H4 (cell line): Measurements from ENCODE around the gene LINC00237. TPM values are rescaled to one million over a fixed set of nuclear protein-coding genes. Genes with fewer than 3 reads are reported as not detected.

Source experiments
- DNase-seq: peaks from one replicate; pipeline ENCODE4 v3.0.0-alpha.2; 2015; ENCODE audit warnings: low spot score
- total RNA-seq: library from RNA; depleted of rRNA; stranded (reverse); fragments of >200 nt; shearing (Covaris generic); gene quantifications from 2 replicates; pipeline ENCODE4 v1.2.3, GENCODE V29; 2014; rRNA removed

LINC00237 gene
- not detected in 2 replicates for total RNA-seq

GRCh38 chr20:21106171-21107017 is at the start of gene LINC00237:
Gene LINC00237 (minus strand): TSS chr20:21106358.
- no peak for DNase-seq

DNA sequence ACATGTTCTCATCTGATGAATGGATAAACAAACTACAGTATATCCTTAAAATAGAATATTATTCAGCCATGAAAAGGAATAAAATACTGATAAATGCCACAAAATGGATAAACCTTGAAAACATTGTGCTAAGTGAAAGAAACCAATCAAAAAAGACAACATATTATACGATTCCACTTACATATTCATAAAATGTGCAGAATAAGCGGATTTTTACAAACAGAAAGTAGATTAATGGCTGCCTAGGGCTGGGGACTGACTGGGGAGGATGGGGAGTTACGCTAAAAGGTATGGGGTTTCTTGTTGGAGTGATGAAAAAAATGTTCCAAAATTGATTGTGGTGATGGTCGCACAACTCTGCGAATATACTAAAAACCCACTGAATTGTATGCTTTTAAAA is 49.1 kb upstream of the LINC00237 start:
- DNase-seq = no peak

- no peak for DNase-seq
These were observed 48.5 kb upstream of the LINC00237 start for GRCh38 chr20:21154692-21155091.

DNA sequence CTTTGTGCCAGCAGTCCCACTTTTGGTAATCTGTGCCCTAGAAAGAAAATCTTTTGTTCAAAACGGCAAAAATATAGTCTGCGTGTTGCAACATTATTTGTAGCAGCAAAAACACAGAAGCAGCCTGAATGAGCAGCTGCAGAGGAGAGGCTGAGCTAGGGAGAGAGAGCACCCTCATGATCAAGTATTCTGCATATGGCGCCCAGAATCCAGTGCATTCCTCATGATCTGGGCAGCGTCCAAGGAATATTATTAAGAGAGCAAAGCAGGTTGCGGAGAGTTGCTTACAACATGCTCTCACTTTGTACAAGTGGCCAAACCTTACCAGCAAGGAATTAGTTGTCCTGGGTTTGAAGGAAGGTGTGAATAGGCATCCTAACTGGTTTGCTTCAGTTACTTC is 45.6 kb upstream of the LINC00237 start:
- DNase-seq = no peak

DNA sequence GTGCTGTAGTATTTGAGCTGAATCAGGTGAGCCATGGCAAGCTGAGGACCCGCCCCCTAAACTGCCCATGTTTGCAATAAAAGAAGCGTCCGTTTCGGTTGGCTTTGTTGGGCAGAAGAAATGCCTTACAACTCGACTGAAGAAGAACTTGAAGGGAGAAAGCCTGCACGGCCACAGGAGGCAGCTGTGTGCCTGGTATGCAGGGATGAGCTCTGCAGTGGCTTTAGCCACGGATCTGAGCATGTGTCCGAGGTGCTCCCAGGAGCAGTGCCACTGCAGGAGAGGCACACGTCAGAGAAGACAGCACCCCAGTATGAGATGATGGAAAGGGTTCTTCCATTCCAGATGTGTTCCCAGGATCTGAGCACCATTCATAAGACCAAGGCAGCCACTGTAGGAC is 43.2 kb upstream of the LINC00237 start:
- DNase-seq = no peak

- DNase-seq = no peak
These were observed 41.4 kb upstream of the LINC00237 start for GRCh38 chr20:21147593-21147992.

DNA sequence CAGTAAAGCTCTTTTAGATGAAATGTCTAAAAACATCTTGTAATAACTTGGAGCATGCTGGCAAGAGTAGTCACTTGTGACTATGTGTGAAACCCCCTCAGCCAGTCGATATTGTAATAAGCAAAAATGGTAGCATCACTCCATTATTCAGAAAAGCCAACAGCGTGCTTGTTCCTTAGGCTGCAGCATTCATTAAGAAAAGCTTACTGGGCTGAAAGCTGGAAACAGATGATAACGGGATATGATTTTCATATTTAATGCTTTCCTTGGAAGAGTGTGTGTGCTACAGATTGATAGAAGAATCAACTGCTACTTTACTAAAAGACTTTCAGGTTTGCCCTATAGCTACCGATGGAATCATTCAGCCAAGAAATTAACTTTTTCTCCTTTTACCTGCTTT is 40.1 kb upstream of the LINC00237 start:
- DNase-seq = no peak

- DNase-seq = no peak
These were observed 39.3 kb upstream of the LINC00237 start for GRCh38 chr20:21145424-21145823.

DNA sequence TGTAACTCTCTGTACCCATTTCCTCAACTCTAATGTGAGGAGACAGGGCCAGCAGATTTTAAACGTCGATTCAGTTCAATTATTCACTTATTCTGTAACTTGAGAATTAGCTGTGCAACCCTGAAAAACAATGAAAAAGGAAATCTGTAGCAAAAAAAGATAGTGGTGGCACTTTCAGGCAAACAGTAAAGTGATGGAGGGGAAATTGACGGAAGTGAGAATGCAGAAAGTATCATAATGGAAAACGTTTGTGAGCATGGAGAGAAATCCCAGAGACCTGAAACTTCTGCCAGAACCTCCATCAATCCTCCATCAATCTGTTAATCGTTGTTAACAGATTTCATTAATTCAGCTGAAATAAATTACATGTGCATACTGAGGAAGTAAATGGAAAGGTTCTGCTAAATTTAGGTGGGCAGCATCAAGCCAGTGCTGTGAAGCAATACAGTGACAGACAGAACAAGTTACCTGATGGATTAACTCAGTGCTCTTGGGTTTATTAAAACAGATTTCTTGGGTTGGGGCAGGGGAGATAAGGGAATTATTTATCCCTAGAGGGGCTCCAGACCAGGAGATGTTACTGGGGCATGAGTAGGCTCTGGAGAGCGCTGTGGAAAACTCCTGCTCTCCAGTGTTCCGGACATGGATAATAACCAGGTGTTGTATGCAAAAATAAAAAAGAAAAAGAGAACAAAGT is 37.2 kb upstream of the LINC00237 start:
- DNase-seq = no peak

- no peak for DNase-seq
These were observed 35.7 kb upstream of the LINC00237 start for GRCh38 chr20:21141825-21142224.

DNA sequence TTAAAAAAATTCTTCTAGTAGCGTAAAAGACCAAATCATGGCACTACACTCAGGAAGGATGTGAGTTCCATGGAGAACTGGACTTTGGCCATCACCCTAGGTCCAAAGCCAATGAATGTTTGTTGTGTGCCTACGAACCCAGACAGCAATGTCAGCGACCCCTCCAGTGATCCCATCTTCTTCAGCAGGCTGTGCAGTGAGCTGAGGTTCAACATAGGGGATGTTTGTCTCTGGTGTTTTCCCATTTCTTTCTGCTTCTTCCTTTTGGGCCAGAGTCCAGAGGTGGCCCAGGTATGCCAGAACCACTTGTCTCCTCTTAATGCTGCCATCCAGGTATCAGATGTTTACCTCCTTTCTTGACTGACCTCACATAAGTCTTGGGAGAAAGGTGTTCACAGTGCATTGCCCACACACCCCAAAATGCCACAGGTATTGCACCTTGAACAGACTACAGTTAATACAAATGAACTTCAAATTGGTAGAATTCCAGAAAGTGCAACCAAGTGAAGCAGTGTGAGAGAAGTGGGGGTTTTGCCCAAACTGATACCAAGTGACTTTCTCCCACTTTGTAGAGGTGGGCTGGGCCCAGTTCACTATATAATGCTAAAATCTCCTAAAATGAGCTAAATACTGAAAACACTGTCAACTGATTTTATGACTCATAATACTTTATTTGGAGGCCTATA is 33.9 kb upstream of the LINC00237 start:
- DNase-seq = no peak

DNA sequence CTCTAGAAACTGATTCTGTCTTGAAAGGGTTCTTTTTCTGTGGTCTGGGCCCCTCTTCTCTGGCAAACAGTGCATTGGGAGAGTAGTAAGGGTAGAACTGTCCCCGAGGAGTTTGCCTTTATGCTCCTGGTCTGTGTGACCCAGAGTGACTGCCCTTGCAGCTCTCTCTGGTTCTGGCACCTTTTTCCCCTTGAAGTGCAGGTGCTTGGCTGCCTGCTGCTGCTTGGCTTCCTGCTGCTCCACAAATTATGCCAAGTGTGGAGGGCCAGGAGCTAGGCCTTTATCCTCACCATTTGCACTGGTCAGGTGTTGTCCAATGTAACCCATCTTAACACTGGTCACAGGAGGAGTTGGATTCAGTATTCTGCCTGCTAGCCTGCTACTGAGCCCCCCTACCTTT is 30.9 kb upstream of the LINC00237 start:
- no peak for DNase-seq

- DNase-seq = no peak
These were observed 30.0 kb upstream of the LINC00237 start for GRCh38 chr20:21136015-21136732.

DNA sequence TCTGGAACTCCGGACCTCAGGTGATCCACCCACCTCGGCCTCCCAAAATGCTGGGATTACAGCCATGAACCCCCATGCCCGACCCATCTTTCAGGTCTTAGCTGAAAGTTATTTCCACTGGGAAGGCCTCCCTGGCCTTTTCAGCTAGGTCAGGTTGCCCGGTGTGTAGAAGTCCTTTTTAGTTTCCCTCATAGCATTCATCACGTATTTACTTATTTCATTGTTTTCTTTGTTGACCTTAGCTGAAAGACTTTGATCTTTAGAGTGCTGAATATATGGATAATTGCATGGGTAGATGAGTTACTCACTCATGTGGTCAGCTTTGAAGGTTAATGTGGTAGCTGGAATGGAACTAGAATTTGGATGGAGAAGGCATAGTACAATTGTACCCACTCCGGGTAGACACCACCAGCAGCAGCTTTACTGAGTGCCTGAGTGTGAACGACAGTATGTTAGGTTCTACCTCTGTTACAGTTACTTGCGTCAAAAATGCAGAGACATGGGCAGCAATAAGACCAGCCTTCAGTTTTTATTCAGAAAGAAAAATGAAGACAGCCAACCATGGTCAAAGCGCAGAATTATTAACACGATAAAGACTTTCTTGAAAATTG is 28.8 kb upstream of the LINC00237 start:
- DNase-seq = no peak

- DNase-seq = no peak
These were observed 27.9 kb upstream of the LINC00237 start for GRCh38 chr20:21133917-21134622.

GRCh38 chr20:21133404-21133803 is 27.2 kb upstream of the LINC00237 start:
- no peak for DNase-seq

GRCh38 chr20:21129861-21130260 is 23.7 kb upstream of the LINC00237 start:
- no peak for DNase-seq

GRCh38 chr20:21127201-21127981 is 21.2 kb upstream of the LINC00237 start:
- no peak for DNase-seq

DNA sequence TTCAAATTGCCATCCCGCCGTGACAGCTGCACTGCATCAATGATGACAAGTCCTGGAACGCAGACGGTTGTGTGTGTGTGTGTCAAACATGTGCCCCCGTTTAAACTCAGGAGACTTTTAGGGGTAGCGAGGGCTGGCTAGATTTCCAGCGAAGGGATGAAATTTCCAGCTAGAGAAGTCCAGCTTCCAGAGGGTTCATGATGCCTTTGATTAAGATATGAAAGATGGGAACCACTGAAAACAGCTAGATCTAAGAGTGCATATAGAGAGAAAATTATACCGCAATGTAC is 20.4 kb upstream of the LINC00237 start:
- DNase-seq = no peak

- DNase-seq = peak; percentile 87
These were observed 19.9 kb upstream of the LINC00237 start, which contains the start of gene KIZ for GRCh38 chr20:21125849-21126580. Gene KIZ (plus strand): TSS chr20:21126082. CDS start chr20:21126116, 34 bp downstream.
